Body of pancreas (tissue), 4 donors: Measurements from ENCODE around the gene SLC27A2.

Experiments used
- POLR2A ChIP-seq, 3 donors: fragments of 450-650 bp; IDR thresholded peaks; one replicate each; pipeline ENCODE4 v1.6.1; 2016; ENCODE audit warnings: antibody characterized with exemption in 3 of 3, mild to moderate bottlenecking in 2 of 3
- TF ChIP-seq, protein P1 (sequence below), 7 experiments: fragments of 450-650 bp in 4 of 7; fragments of 200-600 bp in 3 of 7; sonication (generic) in 3 of 7; IDR thresholded peaks; one replicate each; pipeline ENCODE4 v1.5.1; 2016 to 2019; ENCODE audit warnings: antibody characterized with exemption in 7 of 7

DNA sequence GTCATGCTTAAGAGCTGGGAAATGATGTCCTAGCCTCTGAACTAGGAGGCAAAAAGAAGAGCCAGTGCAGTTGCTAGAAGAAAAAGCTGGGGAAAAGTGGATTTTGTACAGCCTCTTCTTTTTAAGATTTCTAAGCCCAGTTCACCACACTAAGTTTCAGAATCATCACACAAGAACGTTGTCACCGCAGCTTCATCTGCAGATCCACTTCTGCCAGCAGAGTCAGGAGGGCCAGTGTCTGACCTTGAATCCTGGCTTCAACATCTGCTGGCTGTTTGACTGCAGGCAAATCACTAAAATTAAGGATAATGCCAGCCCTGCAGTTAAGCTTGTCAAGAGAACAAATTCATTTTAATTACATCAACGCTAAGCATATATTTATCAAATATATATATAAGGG is 47.3 kb downstream of the SLC27A2 start:
- TF ChIP-seq, protein P1, sequence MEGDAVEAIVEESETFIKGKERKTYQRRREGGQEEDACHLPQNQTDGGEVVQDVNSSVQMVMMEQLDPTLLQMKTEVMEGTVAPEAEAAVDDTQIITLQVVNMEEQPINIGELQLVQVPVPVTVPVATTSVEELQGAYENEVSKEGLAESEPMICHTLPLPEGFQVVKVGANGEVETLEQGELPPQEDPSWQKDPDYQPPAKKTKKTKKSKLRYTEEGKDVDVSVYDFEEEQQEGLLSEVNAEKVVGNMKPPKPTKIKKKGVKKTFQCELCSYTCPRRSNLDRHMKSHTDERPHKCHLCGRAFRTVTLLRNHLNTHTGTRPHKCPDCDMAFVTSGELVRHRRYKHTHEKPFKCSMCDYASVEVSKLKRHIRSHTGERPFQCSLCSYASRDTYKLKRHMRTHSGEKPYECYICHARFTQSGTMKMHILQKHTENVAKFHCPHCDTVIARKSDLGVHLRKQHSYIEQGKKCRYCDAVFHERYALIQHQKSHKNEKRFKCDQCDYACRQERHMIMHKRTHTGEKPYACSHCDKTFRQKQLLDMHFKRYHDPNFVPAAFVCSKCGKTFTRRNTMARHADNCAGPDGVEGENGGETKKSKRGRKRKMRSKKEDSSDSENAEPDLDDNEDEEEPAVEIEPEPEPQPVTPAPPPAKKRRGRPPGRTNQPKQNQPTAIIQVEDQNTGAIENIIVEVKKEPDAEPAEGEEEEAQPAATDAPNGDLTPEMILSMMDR (IDR thresholded peaks at IDR 0.05) = no peak
- TF ChIP-seq POLR2A (IDR thresholded peaks at IDR 0.05) = no peak
